Motor neuron (in vitro differentiated cells): Measurements from ENCODE around the gene FAM120AOS. TPM values are rescaled to one million over a fixed set of nuclear protein-coding genes. Genes with fewer than 3 reads are reported as not detected.
A peak's percentile ranks its signal among the peaks of the same experiment; 100 is the strongest.

ENCODE experiments used
- ATAC-seq, 8 experiments: fragments of 200-7000 bp; cut with Tn5 transposase; replicated peaks in 6 of 8; 2 replicates each; pipeline ENCODE4 v1.8.0; 2021; ENCODE audit warnings: mild to moderate bottlenecking in 8 of 8, moderate library complexity in 8 of 8
- H3K27ac ChIP-seq, 2 donors: fragments of 250-450 bp; sonication (Bioruptor Pico); 2 replicates each; pipeline ENCODE4 v1.9.0; 2021; ENCODE audit warnings: antibody characterized with exemption in 2 of 2, mild to moderate bottlenecking in 2 of 2, moderate library complexity in 1 of 2
- H3K4me1 ChIP-seq, 2 donors: fragments of 250-450 bp; sonication (Bioruptor Pico); replicated peaks in 1 of 2; 2 replicates each; pipeline ENCODE4 v1.6.1; 2021; ENCODE audit warnings: antibody characterized with exemption in 2 of 2, mild to moderate bottlenecking in 2 of 2, moderate library complexity in 1 of 2
- H3K4me3 ChIP-seq, 5 donors: fragments of 250-450 bp; sonication (Bioruptor Pico); 2 replicates each; pipeline ENCODE4 v1.9.0; 2021; ENCODE audit warnings: antibody characterized with exemption in 5 of 5, mild to moderate bottlenecking in 5 of 5, moderate library complexity in 4 of 5
- WGBS, 10 experiments: fragments of 450-650 bp; shearing (Covaris generic); methylation state at CpG; one replicate each; pipeline ENCODE4 v1.0.0; 2022; 5-methylcytosine and 5-hydroxymethylcytosine counted together
- in situ Hi-C, 9 experiments: fragments of 400-800 bp; cut with MboI; loops; one replicate each; pipeline ENCODE4 v1.15.0; 2021; ENCODE audit warnings: low sequenced_read_pairs in 9 of 9, low pct_unique_long_range_greater_than_20kb in 2 of 9; ENCODE audit not compliant: unreplicated experiment in 9 of 9
- total RNA-seq, 8 experiments: library from RNA; unstranded; fragments of 300-600 nt; gene quantifications; 2 replicates each; pipeline versions ENCODE4 v1.2.3 to v1.2.4, GENCODE V29; 2022

The FAM120AOS gene
- total RNA-seq, 8 experiments from 2014 or later: 22.5 to 44.4 (median 24.9) TPM

DNA sequence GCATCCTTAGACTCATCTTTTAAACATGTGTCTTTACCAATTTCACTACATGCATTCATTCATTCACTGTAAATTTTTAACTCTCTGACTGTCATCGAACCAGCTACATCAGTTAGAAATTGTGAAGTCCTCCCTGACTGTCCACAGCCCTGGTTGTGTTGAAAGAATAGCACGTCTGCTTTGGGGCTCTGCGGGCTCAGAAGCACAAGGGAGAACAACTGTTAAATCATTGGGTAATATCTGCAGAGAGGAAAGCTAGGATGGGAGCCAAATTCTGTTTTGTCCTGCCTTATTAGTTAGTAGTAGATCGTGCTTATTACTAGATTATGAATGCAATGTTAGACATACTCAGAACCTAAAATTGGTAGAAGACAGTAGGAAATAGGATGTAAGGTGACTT lies 26.3 kb upstream of the FAM120AOS start:
- no peak overlapping the region for H3K27ac ChIP-seq
- WGBS, 10 experiments: 25 to 100% (median 82%) methylated on average over 1 to 4 of the region's 4 CpGs; no CpG with 5 or more reads in 2 of the 10 experiments
- H3K4me3 ChIP-seq: no peak overlapping the region
- H3K4me1 ChIP-seq: no peaks in the 10 kb centered on the region
- ATAC-seq: no peak
- in situ Hi-C loops: no loop called here

DNA sequence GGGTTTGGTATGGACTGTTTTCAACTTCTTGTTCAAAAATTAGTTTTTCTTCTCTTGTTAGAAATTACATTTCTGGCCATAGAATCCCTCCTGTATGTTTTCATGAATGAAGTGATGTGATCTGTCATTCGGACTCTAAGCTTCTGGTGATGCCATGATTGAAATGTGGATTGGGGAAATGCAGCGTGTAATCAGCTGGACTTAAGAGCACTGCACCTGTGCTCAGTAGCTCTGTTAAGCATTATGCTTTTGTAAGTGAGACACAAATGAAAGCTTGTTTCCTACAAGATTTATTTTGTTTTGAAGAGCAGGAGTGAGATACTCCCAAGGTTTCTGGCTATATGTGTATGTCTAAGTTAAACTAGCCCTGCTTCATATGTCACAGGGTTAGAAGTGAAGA lies 24.0 kb upstream of the FAM120AOS start:
- no peak for ATAC-seq
- Histone ChIP-seq H3K27ac (no peak overlapping the region), H3K4me1 (no peaks in the 10 kb centered on the region), H3K4me3 (no peak overlapping the region)
- 80 to 100% (median 93%) methylated on average over 1 to 2 of the region's 2 CpGs; no CpG with 5 or more reads in 2 of the 10 experiments for WGBS, 10 experiments
- in situ Hi-C loops: no loop called here

DNA sequence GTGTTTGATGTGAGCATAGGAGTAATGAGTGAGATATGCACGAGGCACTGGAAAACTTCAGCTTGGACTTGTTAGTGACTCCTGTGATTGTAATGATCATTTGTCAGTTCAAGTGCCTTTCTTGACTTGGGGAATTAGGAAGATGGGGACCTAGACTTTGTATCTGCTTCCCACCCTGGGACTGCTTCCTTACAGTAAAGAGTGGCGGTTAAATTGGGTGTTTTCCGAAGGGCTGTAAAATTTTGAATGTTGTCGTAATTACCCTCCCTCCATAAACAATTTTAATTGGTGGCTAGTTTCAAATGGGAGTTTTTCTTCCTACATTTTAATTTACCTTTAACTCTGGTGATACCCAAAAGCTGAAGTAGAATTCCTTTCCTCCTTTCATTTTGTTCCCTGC lies 23.5 kb upstream of the FAM120AOS start:
- Histone ChIP-seq H3K27ac (no peak overlapping the region), H3K4me3 (no peak overlapping the region), H3K4me1 (no peaks in the 10 kb centered on the region)
- in situ Hi-C loops: no loop called here
- ATAC-seq: no peak
- WGBS, 10 experiments: 72 to 100% (median 92%) methylated on average over 1 to 4 of the region's 4 CpGs

DNA sequence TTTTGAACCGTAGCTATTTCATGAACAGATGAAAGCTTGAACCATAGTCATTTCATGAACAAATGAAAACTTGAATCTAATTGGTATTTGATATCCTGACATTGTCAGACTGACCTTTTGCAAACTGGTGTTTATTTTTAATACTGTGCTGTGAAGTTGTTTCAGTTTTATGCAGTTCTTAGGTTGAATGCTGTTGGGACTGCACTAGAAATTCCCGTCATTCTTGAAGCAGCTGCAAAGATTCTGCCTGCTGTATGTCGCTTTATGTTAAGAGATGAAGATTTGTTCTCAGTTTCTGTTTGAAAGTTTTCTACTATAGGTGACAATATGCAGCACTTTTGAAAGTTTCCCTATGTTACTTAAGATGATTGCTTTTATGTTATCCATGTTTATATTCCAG lies 22.5 kb upstream of the FAM120AOS start:
- no peaks in the 10 kb centered on the region for H3K4me1 ChIP-seq
- no peak overlapping the region for H3K27ac ChIP-seq
- H3K4me3 ChIP-seq: no peak overlapping the region
- WGBS, 10 experiments: 47 to 100% (median 88%) methylated on average over 1 to 3 of the region's 3 CpGs; no CpG with 5 or more reads in 1 of the 10 experiments
- peak in 1 of 8 experiments; percentile 7 for ATAC-seq
- in situ Hi-C loops: no loop called here

DNA sequence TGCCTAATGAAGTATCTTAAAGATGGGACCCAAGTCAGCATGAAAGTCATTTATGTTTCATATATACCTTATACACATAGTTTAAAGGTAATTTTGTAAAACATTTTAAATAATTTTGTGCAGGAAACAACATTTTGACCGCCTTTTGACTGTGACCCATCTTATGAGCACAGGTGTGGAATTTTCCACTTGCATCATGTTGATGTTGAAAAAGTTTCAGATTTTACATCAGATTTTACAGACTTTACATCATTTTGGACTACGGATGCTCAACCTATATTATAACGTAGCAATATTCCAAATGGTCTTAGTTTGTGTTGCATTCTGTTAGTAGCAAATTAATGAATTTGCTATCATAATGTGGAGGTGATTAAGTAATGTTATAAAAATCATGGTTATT lies 21.7 kb upstream of the FAM120AOS start:
- Histone ChIP-seq H3K4me1 (no peaks in the 10 kb centered on the region), H3K27ac (no peak overlapping the region), H3K4me3 (no peak overlapping the region)
- no peak for ATAC-seq
- in situ Hi-C loops: no loop called here
- 89 to 100% (median 95%) methylated on average over 1 to 3 of the region's 3 CpGs for WGBS, 10 experiments

DNA sequence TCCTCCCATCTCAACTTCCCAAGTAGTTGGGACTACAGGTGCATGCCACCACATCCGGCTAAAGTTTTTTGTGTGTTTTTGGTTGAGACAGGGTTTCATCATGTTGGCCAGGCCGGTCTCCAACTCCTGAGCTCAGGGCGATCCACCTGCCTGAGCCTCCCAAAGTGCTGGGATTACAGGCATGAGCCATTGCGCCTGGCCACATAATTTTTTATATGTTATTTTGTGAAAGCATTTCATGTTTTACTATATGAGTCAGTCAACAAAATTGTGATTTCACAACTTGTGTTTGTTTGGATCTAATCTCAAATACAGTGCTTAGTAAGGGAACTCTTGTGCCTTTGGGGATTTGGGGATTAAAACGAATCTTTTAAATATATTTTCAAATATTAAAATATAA lies 20.0 kb upstream of the FAM120AOS start:
- peak in 1 of 8 experiments; percentile 53 for ATAC-seq
- H3K27ac ChIP-seq: no peak overlapping the region
- peaks cover 5 to 8% of the 10 kb centered on the region in 2 donors for H3K4me1 ChIP-seq
- in situ Hi-C loops: loop anchor here in 1 of 9 experiments (25.0 kb wide), 1 partner anchor 286 kb away; the partner anchor contains the start of gene WNK2
- 17 to 100% (median 75%) methylated on average over 1 to 4 of the region's 5 CpGs; no CpG with 5 or more reads in 1 of the 10 experiments for WGBS, 10 experiments
- no peak overlapping the region for H3K4me3 ChIP-seq

DNA sequence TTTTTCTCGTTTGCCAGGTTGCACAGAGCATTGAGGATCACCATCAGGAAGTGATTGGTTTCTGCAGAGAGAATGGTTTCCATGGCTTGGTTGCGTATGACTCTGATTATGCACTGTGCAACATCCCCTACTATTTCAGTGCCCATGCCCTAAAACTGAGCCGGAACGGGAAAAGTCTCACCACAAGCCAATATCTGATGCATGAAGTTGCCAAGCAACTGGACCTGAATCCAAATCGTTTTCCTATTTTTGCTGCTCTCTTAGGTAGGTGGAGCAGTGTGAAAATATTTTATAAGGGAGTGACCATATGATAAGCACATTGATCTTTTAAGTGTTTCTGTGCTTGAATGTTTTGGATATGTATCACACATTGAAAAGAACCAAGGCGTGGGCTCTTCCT lies 17.7 kb upstream of the FAM120AOS start:
- Histone ChIP-seq H3K4me1 (peaks cover 7 to 20% of the 10 kb centered on the region in 2 donors), H3K27ac (no peak overlapping the region), H3K4me3 (no peak overlapping the region)
- peak in 4 of 8 experiments; percentile 47 to 76 (median 61) for ATAC-seq
- WGBS, 10 experiments: 10 to 100% (median 87%) methylated on average over 2 to 5 of the region's 6 CpGs; no CpG with 5 or more reads in 1 of the 10 experiments
- in situ Hi-C loops: loop anchor here in 1 of 9 experiments (25.0 kb wide), 1 partner anchor 284 kb away; the partner anchor contains the start of gene WNK2

DNA sequence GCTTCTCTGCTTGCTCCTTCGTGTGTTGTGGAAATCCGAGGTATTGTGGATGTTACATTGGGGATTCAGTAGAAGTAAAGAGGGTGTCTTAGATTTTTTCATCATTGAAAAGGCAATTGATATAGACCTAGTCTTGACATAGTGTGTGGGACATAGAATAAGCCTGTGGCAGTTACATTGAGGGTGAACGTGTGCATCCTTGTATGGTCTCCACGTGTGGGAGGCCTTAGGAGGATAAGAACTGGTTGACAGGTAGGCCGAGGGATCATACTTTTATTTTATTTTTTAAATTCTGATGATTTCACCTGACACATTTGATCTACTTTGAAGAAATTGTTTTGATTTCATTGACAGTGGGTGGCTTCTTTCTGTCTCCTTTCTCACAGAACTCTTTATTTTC lies 17.0 kb upstream of the FAM120AOS start:
- in situ Hi-C loops: loop anchor here in 1 of 9 experiments (25.0 kb wide), 1 partner anchor 283 kb away; the partner anchor contains the start of gene WNK2
- Histone ChIP-seq H3K4me3 (no peak overlapping the region), H3K27ac (no peak overlapping the region), H3K4me1 (peaks cover 7 to 20% of the 10 kb centered on the region in 2 donors)
- no peak for ATAC-seq
- WGBS, 10 experiments: 60 to 100% (median 91%) methylated on average over 1 to 5 of the region's 5 CpGs

DNA sequence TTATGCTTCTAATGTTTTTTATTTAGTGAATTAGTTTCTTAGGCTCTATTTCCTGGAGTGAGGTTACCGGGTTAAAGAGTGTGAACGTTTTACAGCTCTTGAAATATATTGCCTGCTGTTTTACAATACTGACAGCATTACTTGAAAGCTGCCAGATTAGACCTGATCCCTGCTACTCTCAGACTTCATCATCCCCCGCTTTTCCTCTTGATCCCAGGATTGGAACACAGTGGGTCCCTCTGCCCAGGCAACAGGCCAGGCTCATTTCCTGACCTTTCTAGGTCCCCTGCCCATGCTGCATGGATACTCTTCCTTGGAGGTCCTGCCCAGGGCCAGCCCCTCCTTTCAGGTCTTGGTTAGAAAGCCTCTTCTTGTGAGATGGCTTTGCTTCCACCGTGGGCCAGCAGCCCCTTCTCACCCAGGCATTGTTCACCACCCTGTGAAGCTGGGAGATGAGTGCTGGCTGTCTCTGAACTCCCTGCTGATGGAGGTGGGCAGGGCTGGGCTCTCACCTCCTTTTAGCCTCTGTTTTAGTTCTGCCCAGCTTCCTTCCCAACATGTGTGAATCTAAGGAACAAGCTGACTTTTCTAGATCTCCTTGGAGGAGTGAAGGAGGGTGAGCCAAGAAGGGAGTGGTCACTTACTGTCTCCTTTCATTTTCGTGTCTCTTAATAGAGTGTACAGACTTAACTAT lies 15.5 kb upstream of the FAM120AOS start:
- H3K27ac ChIP-seq: no peak overlapping the region
- H3K4me1 ChIP-seq: peaks cover 7 to 20% of the 10 kb centered on the region in 2 donors
- in situ Hi-C loops: loop anchor here in 1 of 9 experiments (25.0 kb wide), 1 partner anchor 282 kb away; the partner anchor contains the start of gene WNK2
- ATAC-seq: peak in 6 of 8 experiments; percentile 18 to 80 (median 58)
- WGBS, 10 experiments: 10 to 58% (median 36%) methylated on average over 2 to 5 of the region's 5 CpGs
- no peak overlapping the region for H3K4me3 ChIP-seq

DNA sequence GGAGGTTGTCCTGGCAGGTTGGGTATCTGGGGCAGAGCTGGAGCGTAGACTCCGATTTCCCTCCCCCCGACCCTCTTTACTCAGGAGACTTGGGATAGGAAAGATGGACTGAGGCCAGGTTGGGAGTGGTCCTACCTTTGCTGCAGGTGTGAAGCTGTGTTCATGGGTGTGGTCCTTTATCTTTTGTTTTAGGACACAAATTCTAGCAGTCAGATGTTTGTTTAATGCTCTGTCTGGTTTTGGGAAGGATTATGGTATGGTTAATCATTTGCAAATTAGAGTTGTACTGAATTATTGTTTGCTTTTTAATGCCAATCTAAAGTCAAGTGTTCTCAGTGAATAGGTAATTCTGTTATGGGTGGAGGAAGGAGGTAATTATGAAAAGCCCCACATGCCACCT lies 14.1 kb upstream of the FAM120AOS start:
- in situ Hi-C loops: loop anchor here in 1 of 9 experiments (25.0 kb wide), 1 partner anchor 280 kb away; the partner anchor contains the start of gene WNK2
- WGBS, 10 experiments: 80 to 100% (median 92%) methylated on average over 1 to 3 of the region's 3 CpGs; no CpG with 5 or more reads in 6 of the 10 experiments
- Histone ChIP-seq H3K4me1 (peaks cover 7 to 20% of the 10 kb centered on the region in 2 donors), H3K27ac (no peak overlapping the region), H3K4me3 (no peak overlapping the region)
- ATAC-seq: no peak

DNA sequence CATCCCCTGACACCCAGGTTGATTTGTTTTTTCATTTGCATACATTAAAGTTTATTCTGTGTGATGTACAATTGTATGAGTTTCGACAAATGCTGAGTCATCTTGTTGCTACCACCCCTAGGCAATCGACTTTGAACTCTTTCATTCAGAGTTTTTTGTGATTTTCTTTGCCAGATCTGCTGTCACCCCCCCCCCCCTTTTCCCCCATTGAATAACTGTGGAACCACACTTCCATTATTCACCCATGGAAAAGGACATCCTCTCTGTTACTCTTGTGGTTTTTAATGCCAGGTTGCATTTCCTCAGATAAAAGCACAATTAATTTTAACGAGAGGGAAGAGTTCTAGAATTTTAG lies 13.7 kb upstream of the FAM120AOS start:
- Histone ChIP-seq H3K27ac (no peak overlapping the region), H3K4me1 (peaks cover 7 to 20% of the 10 kb centered on the region in 2 donors), H3K4me3 (no peak overlapping the region)
- WGBS, 10 experiments: 14 to 66% (median 57%) methylated on average over 1 to 3 of the region's 3 CpGs; no CpG with 5 or more reads in 3 of the 10 experiments
- in situ Hi-C loops: loop anchor here in 1 of 9 experiments (25.0 kb wide), 1 partner anchor 280 kb away; the partner anchor contains the start of gene WNK2
- peak in 4 of 8 experiments; percentile 12 to 31 (median 28) for ATAC-seq

DNA sequence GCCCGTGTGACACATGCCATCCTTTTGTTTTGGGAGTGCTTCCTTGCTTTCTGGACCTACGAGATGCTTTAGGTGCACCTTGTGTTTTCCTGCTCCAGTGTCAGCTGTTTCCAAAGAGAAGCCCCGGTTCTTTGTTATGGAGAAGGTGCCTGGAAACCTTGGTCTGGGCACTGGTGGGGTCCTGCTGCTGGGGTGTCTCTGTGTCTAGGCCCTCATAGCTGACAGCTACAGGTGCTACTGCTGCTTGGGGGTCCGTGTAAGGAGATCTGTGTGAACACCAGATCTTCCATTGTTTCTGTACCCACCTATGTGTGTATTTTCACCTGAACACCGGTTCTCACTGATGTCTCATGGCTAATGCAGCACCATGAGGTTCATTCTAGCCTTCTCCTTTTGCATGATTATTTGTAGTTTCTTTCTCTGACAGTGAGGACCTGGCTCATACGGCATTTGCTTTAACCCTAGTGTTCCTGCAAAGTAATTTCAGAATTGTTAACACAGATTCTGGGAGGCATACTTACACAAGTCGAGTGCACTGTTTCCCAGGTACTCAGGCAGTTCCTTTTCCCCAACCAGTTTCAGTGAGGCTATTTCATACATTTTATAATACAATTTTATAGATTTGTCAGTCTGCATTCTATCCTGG lies 13.2 kb upstream of the FAM120AOS start:
- H3K4me1 ChIP-seq: peaks cover 7 to 20% of the 10 kb centered on the region in 2 donors
- H3K4me3 ChIP-seq: no peak overlapping the region
- ATAC-seq: peak in 5 of 8 experiments; percentile 14 to 25 (median 19)
- in situ Hi-C loops: loop anchor here in 1 of 9 experiments (25.0 kb wide), 1 partner anchor 279 kb away; the partner anchor contains the start of gene WNK2
- 45 to 90% (median 56%) methylated on average over 2 to 6 of the region's 7 CpGs; no CpG with 5 or more reads in 2 of the 10 experiments for WGBS, 10 experiments
- H3K27ac ChIP-seq: no peak overlapping the region

DNA sequence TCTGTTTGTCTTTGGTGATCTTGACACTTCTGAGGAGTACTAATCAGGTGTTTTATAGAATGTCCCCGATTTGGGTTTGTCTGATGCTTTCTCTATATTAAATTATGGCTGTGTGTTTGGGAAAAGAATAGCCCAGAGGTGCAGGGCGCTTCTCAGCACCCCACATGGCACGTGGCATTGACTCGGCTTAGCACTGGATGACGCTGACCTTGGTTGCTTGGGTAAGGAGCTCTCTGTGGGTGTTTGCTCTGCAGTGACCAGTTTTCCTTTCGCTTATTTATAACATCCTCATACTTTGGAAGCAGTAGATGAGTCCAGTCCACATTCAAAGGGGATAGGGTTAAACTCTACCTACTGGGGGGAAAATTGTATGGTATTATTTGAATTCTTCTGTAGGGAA lies 12.5 kb upstream of the FAM120AOS start:
- no peak overlapping the region for H3K27ac ChIP-seq
- H3K4me1 ChIP-seq: peaks cover 7 to 24% of the 10 kb centered on the region in 2 donors
- WGBS, 10 experiments: 90 to 100% (median 94%) methylated on average over 1 to 6 of the region's 6 CpGs; no CpG with 5 or more reads in 1 of the 10 experiments
- no peak for ATAC-seq
- in situ Hi-C loops: loop anchor here in 1 of 9 experiments (25.0 kb wide), 1 partner anchor 279 kb away; the partner anchor contains the start of gene WNK2
- no peak overlapping the region for H3K4me3 ChIP-seq
